ENCODE data around the gene FGF18.

DNA sequence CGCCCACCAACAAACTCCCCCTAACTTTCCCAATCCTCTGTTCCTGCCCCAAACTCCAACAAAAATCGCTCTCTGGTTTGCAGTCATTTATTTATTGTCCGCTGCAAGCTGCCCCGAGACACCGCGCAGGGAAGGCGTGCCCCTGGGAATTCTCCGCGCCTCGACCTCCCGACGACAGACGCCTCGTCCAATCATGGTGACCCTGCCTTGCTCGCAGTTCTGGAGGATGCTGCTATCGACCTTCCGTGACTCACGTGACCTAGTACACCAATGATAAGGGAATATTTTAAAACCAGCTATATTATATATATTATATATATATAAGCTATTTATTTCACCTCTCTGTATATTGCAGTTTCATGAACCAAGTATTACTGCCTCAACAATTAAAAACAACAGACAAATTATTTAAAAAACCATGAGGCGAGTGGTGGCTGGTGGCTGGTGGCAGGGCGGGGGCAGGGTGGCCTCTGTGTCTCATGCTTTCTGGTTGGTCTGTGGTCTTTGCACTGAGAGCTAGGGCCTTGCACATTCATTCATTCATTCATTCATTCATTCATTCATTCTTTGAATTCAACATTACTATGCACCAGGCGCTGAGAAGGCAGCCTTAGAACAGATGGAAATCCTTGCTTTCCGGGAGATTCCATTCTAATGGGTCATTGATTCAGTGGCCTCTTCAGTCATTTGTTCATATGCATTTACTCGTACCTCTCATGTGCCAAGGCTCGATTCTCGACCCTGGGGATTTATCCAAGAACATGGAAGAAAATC, 37.9 kb downstream of the FGF18 start:
- TF ChIP-seq, protein P1, sequence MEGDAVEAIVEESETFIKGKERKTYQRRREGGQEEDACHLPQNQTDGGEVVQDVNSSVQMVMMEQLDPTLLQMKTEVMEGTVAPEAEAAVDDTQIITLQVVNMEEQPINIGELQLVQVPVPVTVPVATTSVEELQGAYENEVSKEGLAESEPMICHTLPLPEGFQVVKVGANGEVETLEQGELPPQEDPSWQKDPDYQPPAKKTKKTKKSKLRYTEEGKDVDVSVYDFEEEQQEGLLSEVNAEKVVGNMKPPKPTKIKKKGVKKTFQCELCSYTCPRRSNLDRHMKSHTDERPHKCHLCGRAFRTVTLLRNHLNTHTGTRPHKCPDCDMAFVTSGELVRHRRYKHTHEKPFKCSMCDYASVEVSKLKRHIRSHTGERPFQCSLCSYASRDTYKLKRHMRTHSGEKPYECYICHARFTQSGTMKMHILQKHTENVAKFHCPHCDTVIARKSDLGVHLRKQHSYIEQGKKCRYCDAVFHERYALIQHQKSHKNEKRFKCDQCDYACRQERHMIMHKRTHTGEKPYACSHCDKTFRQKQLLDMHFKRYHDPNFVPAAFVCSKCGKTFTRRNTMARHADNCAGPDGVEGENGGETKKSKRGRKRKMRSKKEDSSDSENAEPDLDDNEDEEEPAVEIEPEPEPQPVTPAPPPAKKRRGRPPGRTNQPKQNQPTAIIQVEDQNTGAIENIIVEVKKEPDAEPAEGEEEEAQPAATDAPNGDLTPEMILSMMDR (IDR thresholded peaks at IDR 0.05; ENCODE audit: low read depth, low read length): no peak
- no peak for TF ChIP-seq EZH2phosphoT487 (IDR thresholded peaks at IDR 0.05; ENCODE audit: low read depth)
